OCI-LY3 (cell line): Measurements from ENCODE around the gene FNBP1.

Experiments used
- H2AFZ ChIP-seq: fragments of 200-600, 300-600 bp; shearing (Covaris generic); 2 replicates; pipeline ENCODE4 v1.6.0; 2014; ENCODE audit warnings: antibody characterized with exemption, low read depth, low read length
- H3K27ac ChIP-seq: fragments of 200-600, 300-600 bp; sonication (generic); 2 replicates; pipeline ENCODE4 v1.5.1; 2014; ENCODE audit warnings: mild to moderate bottlenecking, low read length, moderate library complexity, mixed read lengths
- H3K27me3 ChIP-seq: fragments of 200-600, 300-600 bp; sonication (generic); 2 replicates; pipeline ENCODE4 v1.6.1; 2014; ENCODE audit warnings: low read depth, low read length, mixed read lengths
- H3K36me3 ChIP-seq: fragments of 200-600, 300-600 bp; sonication (generic); replicated peaks from 2 replicates; pipeline ENCODE3; 2014; ENCODE audit warnings: low read depth, low read length, mixed read lengths
- H3K4me1 ChIP-seq: fragments of 300-600, 200-600 bp; sonication (generic); 2 replicates; pipeline ENCODE4 v1.6.1; 2014; ENCODE audit warnings: low read length, mixed read lengths
- H3K4me2 ChIP-seq: fragments of 200-600, 300-600 bp; sonication (generic); 2 replicates; pipeline ENCODE4 v1.6.1; 2014; ENCODE audit warnings: low read length, mixed read lengths
- H3K4me3 ChIP-seq: fragments of 300-600, 200-600 bp; sonication (generic); 2 replicates; pipeline ENCODE4 v1.5.1; 2014; ENCODE audit warnings: antibody characterized with exemption, mild to moderate bottlenecking, low read length, moderate library complexity
- H3K79me2 ChIP-seq: fragments of 300-600, 200-600 bp; shearing (Covaris generic); 2 replicates; pipeline ENCODE4 v1.6.1; 2014; ENCODE audit warnings: mild to moderate bottlenecking, low read length, mixed read lengths
- H3K9ac ChIP-seq: fragments of 300-600, 200-600 bp; shearing (Covaris generic); 2 replicates; pipeline ENCODE4 v1.6.0; 2014; ENCODE audit warnings: mild to moderate bottlenecking, low read length, moderate library complexity
- H3K9me3 ChIP-seq: fragments of 200-600, 300-600 bp; shearing (Covaris generic); 2 replicates; pipeline ENCODE4 v1.6.1; 2014; ENCODE audit warnings: low read length, mixed read lengths; ENCODE audit not compliant: insufficient read depth
- H4K20me1 ChIP-seq: fragments of 200-600, 300-600 bp; sonication (generic); 2 replicates; pipeline ENCODE4 v1.6.1; 2016; ENCODE audit warnings: low read length, mixed read lengths; ENCODE audit not compliant: insufficient read depth
- EZH2phosphoT487 ChIP-seq: fragments of 200-600 bp; shearing (Covaris generic); IDR thresholded peaks from 2 replicates; pipeline ENCODE4 v1.6.1; 2018; ENCODE audit warnings: antibody characterized with exemption, mixed run types, low read depth
- TF ChIP-seq, protein P1 (sequence below): fragments of 200-600, 300-600 bp; sonication (generic); IDR thresholded peaks from 2 replicates; pipeline ENCODE4 v1.5.1; 2014; ENCODE audit warnings: antibody characterized with exemption, low read length, low read depth

Gene FNBP1

DNA sequence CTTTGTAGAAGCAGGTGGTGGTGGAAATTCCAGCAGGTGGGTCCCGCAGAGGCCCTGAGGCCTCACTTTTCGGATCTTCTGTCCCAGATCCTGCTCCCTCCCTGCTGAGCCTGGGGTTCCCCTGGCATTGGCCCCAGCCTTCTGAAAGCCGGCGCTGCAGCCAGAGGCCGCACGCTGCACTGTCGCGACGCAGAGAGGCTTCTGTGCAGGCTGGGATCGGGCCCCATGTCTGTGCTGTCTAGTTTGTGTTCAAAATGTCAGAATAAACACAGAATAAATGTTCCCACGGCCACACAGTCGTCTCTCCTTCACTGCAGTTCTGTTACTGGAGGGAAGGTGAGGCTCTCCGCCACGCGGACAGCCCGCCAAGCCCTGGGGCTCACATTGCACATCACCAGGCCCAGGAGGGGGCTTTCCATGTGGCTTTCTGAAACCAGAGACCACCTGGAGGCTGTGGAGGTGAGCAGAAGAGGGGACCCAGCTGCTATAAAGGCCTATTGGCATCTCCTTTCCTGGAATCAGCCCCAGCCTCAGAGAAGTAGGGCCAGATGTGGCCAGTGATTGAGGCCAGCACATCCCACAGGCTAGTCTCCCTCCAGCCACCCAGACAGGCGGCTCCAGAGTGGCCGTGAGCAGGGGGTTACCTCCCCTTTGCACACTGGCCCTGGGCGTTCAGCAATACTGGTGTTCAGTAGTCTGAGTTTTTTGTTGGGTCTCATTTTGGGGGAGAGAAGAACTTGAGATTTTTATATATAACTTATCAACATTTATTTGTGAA lies 161.3 kb downstream of the FNBP1 start:
- H3K27ac ChIP-seq: no peak overlapping the region

DNA sequence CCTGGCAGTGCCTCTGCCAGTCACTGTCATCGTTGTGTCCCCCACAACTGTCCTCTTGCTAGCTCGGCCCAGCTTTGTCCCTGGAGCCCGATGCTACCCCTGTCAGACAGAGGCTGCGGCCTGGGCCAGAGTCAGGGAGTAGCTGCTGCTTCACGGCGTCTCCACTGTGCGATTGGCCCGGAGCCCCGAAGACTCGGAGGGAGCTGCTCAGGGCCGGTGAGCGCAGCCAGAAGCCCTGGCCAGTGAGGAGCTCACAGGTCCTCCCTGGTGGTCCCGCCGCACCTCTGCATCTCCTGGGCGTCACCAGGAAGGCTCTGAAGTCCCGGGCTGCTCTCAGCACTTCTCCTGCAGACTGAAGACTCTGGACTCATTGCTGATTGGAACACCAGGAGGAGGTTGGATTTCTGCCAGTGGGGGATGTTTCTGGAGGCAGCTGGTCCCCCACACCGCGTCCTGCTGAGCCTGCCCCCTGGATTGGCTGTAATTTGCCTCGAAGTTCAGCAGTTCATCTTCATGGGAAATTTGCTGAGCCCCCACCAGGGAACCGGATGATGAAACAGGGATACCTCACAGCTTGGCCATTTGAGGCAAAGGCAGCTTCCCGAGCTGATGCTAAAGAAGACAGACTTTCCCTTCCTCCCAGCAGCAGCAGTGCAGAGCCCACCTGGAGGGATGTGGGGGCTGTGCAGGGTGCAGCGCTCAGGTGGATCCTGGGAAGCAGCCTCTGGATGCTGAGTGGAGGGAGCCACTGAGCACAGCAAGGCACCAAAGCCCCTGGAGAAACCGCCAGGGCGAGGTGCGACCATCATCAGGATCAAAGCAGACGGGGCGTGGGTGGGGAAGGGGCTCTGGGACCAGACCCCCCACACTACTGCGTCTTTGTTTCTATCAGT lies 162.1 kb downstream of the FNBP1 start:
- Histone ChIP-seq H3K9ac (no peak overlapping the region), H3K27me3 (no peaks in the 10 kb centered on the region), H2AFZ (no peak overlapping the region), H3K4me1 (peaks cover 26% of the 10 kb centered on the region), H3K9me3 (no peaks in the 10 kb centered on the region), H3K27ac (no peak overlapping the region), H3K79me2 (no peaks in the 10 kb centered on the region), H3K36me3 (peaks cover 3% of the 10 kb centered on the region), H4K20me1 (peaks cover 4% of the 10 kb centered on the region; the same call in 1 of the 2 replicates), H3K4me3 (no peak overlapping the region), H3K4me2 (no peak overlapping the region)
- TF ChIP-seq, protein P1, sequence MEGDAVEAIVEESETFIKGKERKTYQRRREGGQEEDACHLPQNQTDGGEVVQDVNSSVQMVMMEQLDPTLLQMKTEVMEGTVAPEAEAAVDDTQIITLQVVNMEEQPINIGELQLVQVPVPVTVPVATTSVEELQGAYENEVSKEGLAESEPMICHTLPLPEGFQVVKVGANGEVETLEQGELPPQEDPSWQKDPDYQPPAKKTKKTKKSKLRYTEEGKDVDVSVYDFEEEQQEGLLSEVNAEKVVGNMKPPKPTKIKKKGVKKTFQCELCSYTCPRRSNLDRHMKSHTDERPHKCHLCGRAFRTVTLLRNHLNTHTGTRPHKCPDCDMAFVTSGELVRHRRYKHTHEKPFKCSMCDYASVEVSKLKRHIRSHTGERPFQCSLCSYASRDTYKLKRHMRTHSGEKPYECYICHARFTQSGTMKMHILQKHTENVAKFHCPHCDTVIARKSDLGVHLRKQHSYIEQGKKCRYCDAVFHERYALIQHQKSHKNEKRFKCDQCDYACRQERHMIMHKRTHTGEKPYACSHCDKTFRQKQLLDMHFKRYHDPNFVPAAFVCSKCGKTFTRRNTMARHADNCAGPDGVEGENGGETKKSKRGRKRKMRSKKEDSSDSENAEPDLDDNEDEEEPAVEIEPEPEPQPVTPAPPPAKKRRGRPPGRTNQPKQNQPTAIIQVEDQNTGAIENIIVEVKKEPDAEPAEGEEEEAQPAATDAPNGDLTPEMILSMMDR: no peak

More for the DNA sequence above, 161.3 kb downstream of the FNBP1 start:
- no peaks in the 10 kb centered on the region for H3K9me3 ChIP-seq
- TF ChIP-seq, protein P1: no peak
- TF ChIP-seq EZH2phosphoT487: no peak
- no peaks in the 10 kb centered on the region for H3K27me3 ChIP-seq
- peaks cover 3% of the 10 kb centered on the region for H3K36me3 ChIP-seq
- no peak overlapping the region for H2AFZ ChIP-seq
- peaks cover 11% of the 10 kb centered on the region for H4K20me1 ChIP-seq
- no peak overlapping the region for H3K9ac ChIP-seq
- H3K4me3 ChIP-seq: no peak overlapping the region
- H3K4me2 ChIP-seq: no peak overlapping the region
- peaks cover 7% of the 10 kb centered on the region; the same call in 1 of the 2 replicates for H3K79me2 ChIP-seq
- peaks cover 34% of the 10 kb centered on the region for H3K4me1 ChIP-seq

DNA sequence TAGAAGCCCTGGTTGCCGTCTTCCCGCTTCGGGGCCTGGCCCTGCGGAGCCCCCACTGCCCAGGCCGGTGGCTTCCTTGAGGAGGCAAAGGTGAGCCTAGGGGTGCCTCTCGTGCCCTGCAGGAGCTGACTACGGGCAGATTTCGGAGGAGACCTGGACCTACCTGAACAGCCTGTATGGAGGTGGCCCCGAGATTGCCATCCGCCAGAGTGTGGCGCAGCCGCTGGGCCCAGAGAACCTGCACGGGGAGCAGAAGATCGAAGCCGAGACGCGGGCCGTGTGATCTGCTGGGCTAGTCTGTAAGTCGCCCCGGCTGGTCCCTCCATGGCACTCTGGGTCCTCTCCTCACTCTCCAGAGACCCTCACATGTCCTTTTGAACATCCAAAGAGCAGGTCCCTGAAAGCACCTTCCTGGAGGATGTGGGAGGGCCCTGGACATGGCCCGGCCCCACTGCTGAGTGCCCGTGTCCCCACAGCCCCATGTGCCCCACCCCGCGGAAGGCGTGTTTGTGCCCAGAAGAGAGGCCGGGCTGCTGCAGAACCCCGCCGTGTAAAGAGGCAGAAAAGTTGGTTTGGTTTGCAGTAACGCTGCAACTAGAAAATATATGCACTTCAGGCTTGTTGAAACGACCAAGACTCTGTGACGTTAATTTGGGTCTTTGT lies 162.9 kb downstream of the FNBP1 start:
- Histone ChIP-seq H3K4me2 (no peak overlapping the region), H3K4me3 (no peak overlapping the region), H3K27me3 (no peaks in the 10 kb centered on the region), H3K4me1 (peaks cover 18% of the 10 kb centered on the region), H2AFZ (no peak overlapping the region), H4K20me1 (peaks cover under 1% of the 10 kb centered on the region; the same call in 1 of the 2 replicates), H3K27ac (no peak overlapping the region), H3K79me2 (no peaks in the 10 kb centered on the region), H3K36me3 (peaks cover 3% of the 10 kb centered on the region), H3K9ac (no peak overlapping the region), H3K9me3 (no peaks in the 10 kb centered on the region)
- TF ChIP-seq, protein P1: no peak
- TF ChIP-seq EZH2phosphoT487: no peak
